ENCODE results near the gene NCK1.
A peak's percentile ranks its signal among the peaks of the same experiment; 100 is the strongest.

Gene NCK1

GRCh38 chr3:136947477-136947876 lies 85.5 kb downstream of the NCK1 start:
- DNase-seq (ENCODE audit: low read depth), result no peak
- H3K4me3 ChIP-seq (ENCODE audit: low read depth, low read length), result no peak overlapping the region
- TF ChIP-seq CTCF (conservative IDR thresholded peaks at IDR 0.05; ENCODE audit: low read depth, low read length), result no peak

- DNase-seq (ENCODE audit: low read depth), result no peak
- TF ChIP-seq CTCF (conservative IDR thresholded peaks at IDR 0.05; ENCODE audit: low read depth, low read length), result no peak
- no peak overlapping the region for H3K4me3 ChIP-seq (ENCODE audit: low read depth, low read length)
Measured at GRCh38 chr3:136949146-136949545, 87.1 kb downstream of the NCK1 start.

- DNase-seq (ENCODE audit: low read depth), result peak; percentile 57
- no peak overlapping the region for H3K4me3 ChIP-seq (ENCODE audit: low read depth, low read length)
- peak; percentile 57 for TF ChIP-seq CTCF (conservative IDR thresholded peaks at IDR 0.05; ENCODE audit: low read depth, low read length)
Measured at GRCh38 chr3:136949708-136950107, 87.7 kb downstream of the NCK1 start.

- TF ChIP-seq CTCF (conservative IDR thresholded peaks at IDR 0.05; ENCODE audit: low read depth, low read length), result no peak
- H3K4me3 ChIP-seq (ENCODE audit: low read depth, low read length), result no peak overlapping the region
- no peak for DNase-seq (ENCODE audit: low read depth)
Measured at GRCh38 chr3:136950623-136951022, 88.6 kb downstream of the NCK1 start.

- no peak overlapping the region for H3K4me3 ChIP-seq (ENCODE audit: low read depth, low read length)
- peak; percentile 42 for DNase-seq (ENCODE audit: low read depth)
- TF ChIP-seq CTCF (conservative IDR thresholded peaks at IDR 0.05; ENCODE audit: low read depth, low read length), result no peak
Measured at GRCh38 chr3:136952292-136952691, 90.3 kb downstream of the NCK1 start.

- peak; percentile 38 for DNase-seq (ENCODE audit: low read depth)
Measured at GRCh38 chr3:136954251-136954650, 92.2 kb downstream of the NCK1 start.

More at GRCh38 chr3:136954251-136954650, 92.2 kb downstream of the NCK1 start:
- TF ChIP-seq CTCF (conservative IDR thresholded peaks at IDR 0.05; ENCODE audit: low read depth, low read length), result no peak
- H3K4me3 ChIP-seq (ENCODE audit: low read depth, low read length), result no peak overlapping the region

All from choroid plexus epithelial cell (primary cell).